Sigmoid colon (tissue), 7 donors: ENCODE data around the gene SLF1. TPM values are rescaled to one million over a fixed set of nuclear protein-coding genes. Genes with fewer than 3 reads are reported as not detected.

ENCODE experiments used
- DNase-seq: peaks from one replicate; pipeline ENCODE4 v3.0.0-alpha.2; 2019
- H3K27ac ChIP-seq, 4 donors: fragments of 200-600 bp; sonication (generic); one replicate each; pipeline ENCODE4 v1.5.1; 2016 to 2019; ENCODE audit warnings: mild to moderate bottlenecking in 1 of 4
- H3K27me3 ChIP-seq, 3 donors: fragments of 200-600 bp; sonication (generic); one replicate each; pipeline ENCODE4 v1.5.1; 2019; ENCODE audit warnings: mild to moderate bottlenecking in 1 of 3
- H3K36me3 ChIP-seq, 4 donors: fragments of 200-600 bp; sonication (generic); one replicate each; pipeline ENCODE4 v1.5.1; 2016 to 2019
- H3K4me1 ChIP-seq, 4 donors: fragments of 200-600 bp; sonication (generic); one replicate each; pipeline ENCODE4 v1.5.1; 2017 to 2019
- H3K4me3 ChIP-seq, 4 donors: fragments of 200-600 bp; sonication (generic); one replicate each; pipeline ENCODE4 v1.5.1; 2017 to 2019; ENCODE audit warnings: mild to moderate bottlenecking in 2 of 4, moderate library complexity in 1 of 4
- H3K9me3 ChIP-seq, 4 donors: fragments of 200-600 bp in 3 of 4; sonication (generic) in 3 of 4; one replicate each; pipeline versions ENCODE4 v1.5.1 to v1.6.1; 2013 to 2019
- CTCF ChIP-seq, 4 experiments: fragments of 450-650 bp in 3 of 4; fragments of 200-600 bp in 1 of 4; IDR thresholded peaks; one replicate each; pipeline ENCODE4 v1.5.1; 2016 to 2019; ENCODE audit warnings: antibody characterized with exemption in 4 of 4, mild to moderate bottlenecking in 3 of 4, moderate library complexity in 2 of 4
- EP300 ChIP-seq, 4 donors: sonication (generic); formaldehyde crosslinking; IDR thresholded peaks; one replicate each; pipeline ENCODE4 v1.6.1; 2017; ENCODE audit warnings: antibody characterized with exemption in 4 of 4
- POLR2A ChIP-seq, 2 donors: fragments of 450-650 bp; IDR thresholded peaks; one replicate each; pipeline ENCODE4 v1.6.1; 2016; ENCODE audit warnings: antibody characterized with exemption in 2 of 2, mild to moderate bottlenecking in 2 of 2, moderate library complexity in 2 of 2
- POLR2AphosphoS5 ChIP-seq, 4 donors: sonication (generic); formaldehyde crosslinking; IDR thresholded peaks; one replicate each; pipeline ENCODE4 v1.6.1; 2017; ENCODE audit warnings: antibody characterized with exemption in 4 of 4
- WGBS, 2 donors: extraction: QIAGEN DNeasy Blood & Tissue Kit; methylation state at CpG; one replicate each; pipeline ENCODE4 v1.1.7; 2013; 5-methylcytosine and 5-hydroxymethylcytosine counted together
- intact Hi-C: fragments of 100-400 bp; cut with DNase I; formaldehyde crosslinking; loops from one replicate; pipeline ENCODE4 v1.15.1; 2023
- polyA plus RNA-seq, 3 donors: library from polyadenylated mRNA; stranded (reverse); fragments of 200-250 nt; gene quantifications; one replicate each; pipeline ENCODE4 v1.2.3, GENCODE V29; 2013
- total RNA-seq, 4 donors: library from RNA; depleted of rRNA; stranded (reverse); fragments of >200 nt; gene quantifications; one replicate each; pipeline ENCODE4 v1.1.0, GENCODE V29; 2016
- donor health status: healthy with polysubstance abuse.
- donor health status: Bipolar disorder and iron deficiency.
- donor health status: healthy.

The SLF1 gene
- total and polyA plus RNA-seq, 7 donors = 1.2 to 8.6 (median 3.1) TPM

GRCh38 chr5:94595281-94595840 lies 23.1 kb upstream of the SLF1 start:
- TF ChIP-seq EP300 (IDR thresholded peaks at IDR 0.05) = no peak
- TF ChIP-seq POLR2A (IDR thresholded peaks at IDR 0.05) = no peak
- no peak for TF ChIP-seq POLR2AphosphoS5 (IDR thresholded peaks at IDR 0.05)
- no peak for TF ChIP-seq CTCF (IDR thresholded peaks at IDR 0.05)
- Histone ChIP-seq H3K36me3 (no peaks in the 10 kb centered on the region), H3K4me3 (no peak overlapping the region), H3K9me3 (no peaks in the 10 kb centered on the region), H3K4me1 (no peaks in the 10 kb centered on the region), H3K27ac (no peak overlapping the region), H3K27me3 (no peaks in the 10 kb centered on the region)
- no peak for DNase-seq
- intact Hi-C loops = no loop called here
- WGBS, 2 donors = 90 to 93% methylated on average over 7 of the region's 7 CpGs

GRCh38 chr5:94613583-94613982 lies 4.9 kb upstream of the SLF1 start:
- TF ChIP-seq CTCF (IDR thresholded peaks at IDR 0.05) = no peak
- intact Hi-C loops = no loop called here
- no peak overlapping the region for H3K27ac ChIP-seq
- H3K4me3 ChIP-seq = no peak overlapping the region
- no peaks in the 10 kb centered on the region for H3K36me3 ChIP-seq
- 51 to 74% methylated on average over 2 of the region's 2 CpGs for WGBS, 2 donors
- H3K27me3 ChIP-seq = no peaks in the 10 kb centered on the region
- no peak for DNase-seq
- peaks cover 0 to 9% (median 7%) of the 10 kb centered on the region in 4 donors for H3K4me1 ChIP-seq
- H3K9me3 ChIP-seq = no peaks in the 10 kb centered on the region

GRCh38 chr5:94614156-94614805 lies 4.2 kb upstream of the SLF1 start:
- no peak for TF ChIP-seq POLR2A (IDR thresholded peaks at IDR 0.05)
- TF ChIP-seq POLR2AphosphoS5 (IDR thresholded peaks at IDR 0.05) = no peak
- no peak for TF ChIP-seq CTCF (IDR thresholded peaks at IDR 0.05)
- TF ChIP-seq EP300 (IDR thresholded peaks at IDR 0.05) = no peak
- WGBS, 2 donors = 89 to 95% methylated on average over 2 of the region's 2 CpGs
- no peaks in the 10 kb centered on the region for H3K36me3 ChIP-seq
- no peaks in the 10 kb centered on the region for H3K27me3 ChIP-seq
- H3K4me1 ChIP-seq = peaks cover 0 to 13% (median 9%) of the 10 kb centered on the region in 4 donors
- no peak overlapping the region for H3K27ac ChIP-seq
- no peak for DNase-seq
- intact Hi-C loops = no loop called here
- no peaks in the 10 kb centered on the region for H3K9me3 ChIP-seq
- no peak overlapping the region for H3K4me3 ChIP-seq

- Histone ChIP-seq H3K27ac (no peak overlapping the region), H3K4me3 (no peak overlapping the region), H3K9me3 (no peaks in the 10 kb centered on the region), H3K27me3 (no peaks in the 10 kb centered on the region), H3K36me3 (no peaks in the 10 kb centered on the region), H3K4me1 (peaks cover 0 to 20% (median 13%) of the 10 kb centered on the region in 4 donors)
- intact Hi-C loops = loop anchor here (5.0 kb wide), 1 partner anchor 504 kb away; a partner anchor contains a TSS
- 95 to 97% methylated on average over 3 of the region's 3 CpGs for WGBS, 2 donors
- DNase-seq = no peak
- TF ChIP-seq POLR2AphosphoS5 (IDR thresholded peaks at IDR 0.05) = no peak
- no peak for TF ChIP-seq POLR2A (IDR thresholded peaks at IDR 0.05)
- no peak for TF ChIP-seq CTCF (IDR thresholded peaks at IDR 0.05)
- TF ChIP-seq EP300 (IDR thresholded peaks at IDR 0.05) = no peak
Observed at GRCh38 chr5:94615862-94616261, 2.6 kb upstream of the SLF1 start.
